ENCODE results near the gene FAM186B.
"Not testable (repeated sequence)": the region's sequence is repeated elsewhere in the genome, so short reads cannot be mapped to it uniquely, and the experiment has no call there.

The FAM186B gene

GRCh38 chr12:49605539-49605938, at the start of gene FAM186B:
TSS of gene FAM186B (minus strand) at chr12:49605639. CDS start at chr12:49605477, 162 bp downstream.
- DNase-seq, result not testable (repeated sequence)

GRCh38 chr12:49654715-49655114, 49.3 kb upstream of the FAM186B start:
- DNase-seq, result no peak

GRCh38 chr12:49652921-49653520, 47.6 kb upstream of the FAM186B start:
- no peak for DNase-seq

GRCh38 chr12:49651855-49652254, 46.4 kb upstream of the FAM186B start:
- DNase-seq, result no peak

- no peak for DNase-seq
Measured at GRCh38 chr12:49649892-49650291, 44.5 kb upstream of the FAM186B start.

DNA sequence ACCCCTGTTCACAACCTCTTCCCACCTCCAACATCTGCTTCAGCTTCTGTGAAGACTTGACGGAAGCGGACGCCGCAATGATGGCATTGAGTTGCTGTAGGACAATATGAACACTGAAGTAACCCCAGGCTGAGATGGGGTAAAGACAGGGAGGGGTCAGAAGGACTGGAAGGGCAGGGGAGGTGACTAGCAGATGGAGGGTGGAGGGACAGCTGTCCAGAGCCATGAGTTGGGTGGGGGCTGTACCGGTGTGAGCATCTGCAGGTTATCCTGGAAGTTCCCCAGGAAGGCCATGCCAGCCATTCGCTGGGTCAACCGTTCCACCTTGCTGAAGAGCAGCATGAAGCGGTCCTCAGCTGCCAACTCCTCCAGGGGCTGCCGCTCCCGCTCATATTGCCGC, 44.0 kb upstream of the FAM186B start:
- DNase-seq, result no peak

DNA sequence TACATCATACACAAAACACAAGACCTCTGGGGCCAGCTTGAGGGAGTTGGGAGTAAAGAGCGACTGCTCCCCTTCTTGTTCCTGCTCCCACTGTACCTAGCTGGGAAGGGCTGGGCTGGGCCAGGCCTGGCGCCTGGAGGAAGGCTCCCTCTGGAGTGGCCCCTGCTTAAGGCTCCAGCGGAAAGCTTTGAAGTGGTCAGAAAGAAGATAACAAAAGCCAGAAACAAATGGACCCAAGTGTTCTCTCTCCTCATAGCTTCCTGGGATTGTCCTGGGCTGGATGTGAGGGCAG, 43.2 kb upstream of the FAM186B start:
- no peak for DNase-seq

DNA sequence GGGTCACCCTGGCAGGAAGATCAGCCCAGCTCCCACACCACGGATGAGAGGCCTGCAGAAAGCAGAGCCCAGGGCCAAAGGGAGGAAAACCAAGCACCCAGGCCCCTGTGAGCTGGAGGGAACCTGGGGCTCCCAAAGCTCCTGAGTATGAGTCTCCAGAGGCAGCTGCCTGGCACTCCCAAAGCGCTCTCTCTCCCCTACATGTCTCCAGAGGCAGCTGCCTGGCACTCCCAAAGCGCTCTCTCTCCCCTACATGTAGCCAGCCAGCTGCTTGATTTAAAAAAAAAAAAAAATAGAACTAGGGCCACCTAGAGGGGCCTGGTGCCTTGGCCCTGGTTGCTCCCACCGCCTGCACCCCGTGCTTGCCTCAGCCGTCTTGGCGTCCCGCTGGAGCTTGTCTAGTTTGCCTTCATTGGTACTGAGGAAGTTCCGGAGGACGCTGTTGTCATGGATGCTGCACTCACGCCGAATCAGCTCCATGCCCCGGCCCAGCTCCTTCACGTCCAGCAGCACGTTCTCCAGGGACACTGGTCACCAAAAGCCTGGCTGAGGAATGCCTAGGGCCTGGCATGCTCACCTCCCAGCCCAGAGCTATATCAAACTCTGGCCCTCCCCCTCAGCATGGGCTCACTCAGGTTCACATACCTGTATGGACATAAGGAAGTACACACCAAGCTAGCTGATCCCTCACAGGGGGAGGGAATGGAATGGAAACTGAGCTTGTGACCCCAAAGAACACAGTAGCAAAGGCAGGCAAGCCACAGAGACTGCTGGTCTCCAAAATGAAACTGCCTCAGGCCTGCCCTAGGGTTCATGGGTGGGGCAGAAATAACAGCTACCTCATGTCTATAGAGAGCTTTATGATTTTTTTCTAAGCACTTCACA, 42.6 kb upstream of the FAM186B start:
- no peak for DNase-seq

DNA sequence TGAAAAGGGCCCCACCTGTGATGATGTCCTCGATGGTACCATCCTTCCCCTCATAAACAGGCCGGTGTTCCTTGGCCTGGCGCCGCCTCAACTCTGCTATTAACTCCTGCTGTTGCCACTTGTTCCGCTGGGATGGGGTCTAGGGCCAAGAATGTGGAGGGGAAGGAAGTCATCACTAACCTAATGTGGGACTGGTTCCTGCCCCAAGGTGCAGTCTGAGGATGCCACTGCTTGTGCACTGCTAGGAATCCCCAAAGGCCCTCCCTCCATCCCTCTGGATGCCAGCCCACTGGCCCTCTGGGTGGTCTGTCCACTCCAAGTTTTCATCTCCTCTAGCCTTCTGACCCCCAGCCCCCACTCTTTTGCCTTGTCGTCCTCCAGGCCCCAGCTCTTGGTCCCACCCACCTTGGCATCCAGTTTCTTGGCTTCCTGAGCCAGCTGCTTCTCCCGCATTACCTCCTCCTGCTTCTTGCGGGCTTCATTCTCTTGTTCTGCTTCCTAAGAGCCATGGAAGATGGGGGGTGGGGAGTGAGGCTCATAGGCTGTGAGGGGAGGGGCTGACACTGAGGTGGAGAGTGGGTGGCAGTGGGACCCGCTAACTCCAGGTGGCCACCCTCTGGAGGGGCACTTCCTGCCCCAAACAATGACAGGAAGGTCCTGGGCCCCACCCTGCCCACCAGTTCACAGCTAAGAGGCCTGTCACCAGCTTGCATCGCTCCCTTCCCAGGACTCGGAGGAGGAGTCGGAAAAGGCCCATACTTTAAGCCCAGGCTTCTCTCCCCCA, 41.6 kb upstream of the FAM186B start:
- no peak for DNase-seq

DNA sequence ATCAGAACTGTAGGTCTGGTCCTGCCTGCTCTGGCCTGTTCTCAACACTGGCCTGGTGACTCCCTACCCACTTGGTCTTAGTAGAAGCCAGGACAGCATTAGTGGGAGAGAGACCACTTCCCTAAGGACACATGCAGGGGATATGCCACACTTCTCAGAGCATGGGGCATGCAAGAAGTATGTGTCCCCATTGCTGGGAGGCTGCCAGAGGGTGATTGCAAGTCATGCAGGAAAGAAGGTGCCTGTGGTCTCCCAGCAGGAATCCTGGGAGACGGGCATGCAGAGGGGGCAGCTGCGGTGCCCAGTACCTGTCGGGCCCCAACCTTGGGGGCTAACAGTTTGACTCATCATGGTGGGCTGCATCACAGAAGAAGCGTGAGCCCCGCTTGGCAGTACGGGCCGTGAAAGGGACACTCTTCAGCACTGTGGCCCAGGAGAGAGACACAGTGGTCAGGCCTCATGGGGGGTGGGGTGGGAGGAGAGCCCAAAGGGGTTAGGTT, 40.9 kb upstream of the FAM186B start:
- DNase-seq, result no peak

DNA sequence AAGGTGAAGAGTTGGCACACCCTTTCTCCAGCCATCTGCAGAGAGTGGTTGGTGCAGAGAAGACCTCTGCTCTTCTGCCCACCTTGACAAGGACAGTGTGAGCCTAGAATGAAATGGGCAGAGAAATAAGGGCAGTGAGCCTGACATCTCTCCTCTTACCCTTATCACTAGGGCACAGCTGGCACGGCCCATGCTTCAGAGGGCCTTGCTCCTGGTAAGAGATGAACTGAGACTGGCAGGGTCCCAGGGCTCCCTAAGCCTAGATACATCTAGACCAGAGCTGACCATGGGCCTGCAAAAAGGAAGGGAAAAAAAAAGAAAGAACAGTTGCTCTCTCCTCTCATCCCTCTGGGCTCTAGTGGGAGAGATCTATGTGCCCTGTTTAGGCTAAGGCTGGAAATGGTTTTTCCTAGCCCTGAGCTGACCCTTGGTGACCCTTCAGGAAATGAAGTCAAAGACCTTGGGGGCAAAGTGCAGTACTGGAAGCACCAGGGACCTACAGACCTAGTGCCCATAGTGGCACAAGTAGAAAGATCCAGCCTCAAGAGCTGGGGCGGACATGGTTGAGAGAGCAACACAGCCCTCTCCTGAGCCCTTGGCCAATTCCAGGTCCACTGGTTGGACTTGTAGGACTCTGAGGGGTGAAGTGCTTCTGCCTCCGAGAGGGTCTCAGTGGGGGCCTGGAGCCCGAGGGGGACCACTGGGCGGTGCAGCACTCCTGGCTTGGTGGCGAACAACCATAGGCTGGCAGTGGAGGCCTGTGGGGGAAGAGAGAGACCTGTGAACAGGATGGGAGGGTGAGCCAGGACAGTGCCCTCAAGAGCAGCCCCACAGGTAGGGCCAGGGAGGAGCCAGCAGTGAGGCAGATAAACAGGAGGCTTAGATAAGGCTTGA, 40.0 kb upstream of the FAM186B start:
- DNase-seq, result no peak

- peak; percentile 81 for DNase-seq
Measured at GRCh38 chr12:49644620-49644994, 39.2 kb upstream of the FAM186B start.

GRCh38 chr12:49643961-49644619, 38.7 kb upstream of the FAM186B start:
- DNase-seq, result no peak

DNA sequence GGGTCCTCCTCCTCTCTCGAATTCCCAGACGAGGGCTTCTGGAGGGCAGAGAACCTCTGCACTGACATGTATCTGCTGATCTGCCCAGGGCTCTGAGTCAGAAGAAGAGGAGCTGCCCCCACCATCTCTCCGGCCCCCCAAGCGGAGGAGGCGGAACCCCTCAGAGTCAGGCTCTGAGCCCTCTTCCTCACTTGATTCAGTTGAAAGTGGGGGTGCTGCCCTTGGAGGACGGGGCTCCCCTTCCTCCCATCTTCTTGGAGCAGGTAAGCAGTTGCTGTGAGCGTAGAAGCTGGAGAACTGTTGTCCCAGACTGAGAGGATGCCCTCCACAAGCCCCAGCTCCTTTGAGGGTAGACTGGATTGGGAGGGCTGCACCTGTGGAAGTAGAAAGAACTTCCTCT, 37.7 kb upstream of the FAM186B start:
- DNase-seq, result no peak

- DNase-seq, result no peak
Measured at GRCh38 chr12:49642370-49642802, 36.9 kb upstream of the FAM186B start.

- DNase-seq, result no peak
Measured at GRCh38 chr12:49641748-49642369, 36.4 kb upstream of the FAM186B start.

GRCh38 chr12:49636979-49637755, 31.7 kb upstream of the FAM186B start:
- DNase-seq, result peak; percentile 67

- DNase-seq, result no peak
Measured at GRCh38 chr12:49636574-49636973, 31.1 kb upstream of the FAM186B start.

GRCh38 chr12:49635656-49636055, 30.2 kb upstream of the FAM186B start:
- DNase-seq, result no peak

- no peak for DNase-seq
Measured at GRCh38 chr12:49635036-49635435, 29.6 kb upstream of the FAM186B start.
